Measurements from ENCODE around the gene PRR3. TPM values are rescaled to one million over a fixed set of nuclear protein-coding genes. Genes with fewer than 3 reads are reported as not detected.

PRR3 gene, protein sequence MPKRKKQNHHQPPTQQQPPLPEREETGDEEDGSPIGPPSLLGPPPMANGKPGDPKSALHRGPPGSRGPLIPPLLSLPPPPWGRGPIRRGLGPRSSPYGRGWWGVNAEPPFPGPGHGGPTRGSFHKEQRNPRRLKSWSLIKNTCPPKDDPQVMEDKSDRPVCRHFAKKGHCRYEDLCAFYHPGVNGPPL
- 1 to 10 TPM; 2.3 to 3.7 TPM for total RNA-seq

DNA sequence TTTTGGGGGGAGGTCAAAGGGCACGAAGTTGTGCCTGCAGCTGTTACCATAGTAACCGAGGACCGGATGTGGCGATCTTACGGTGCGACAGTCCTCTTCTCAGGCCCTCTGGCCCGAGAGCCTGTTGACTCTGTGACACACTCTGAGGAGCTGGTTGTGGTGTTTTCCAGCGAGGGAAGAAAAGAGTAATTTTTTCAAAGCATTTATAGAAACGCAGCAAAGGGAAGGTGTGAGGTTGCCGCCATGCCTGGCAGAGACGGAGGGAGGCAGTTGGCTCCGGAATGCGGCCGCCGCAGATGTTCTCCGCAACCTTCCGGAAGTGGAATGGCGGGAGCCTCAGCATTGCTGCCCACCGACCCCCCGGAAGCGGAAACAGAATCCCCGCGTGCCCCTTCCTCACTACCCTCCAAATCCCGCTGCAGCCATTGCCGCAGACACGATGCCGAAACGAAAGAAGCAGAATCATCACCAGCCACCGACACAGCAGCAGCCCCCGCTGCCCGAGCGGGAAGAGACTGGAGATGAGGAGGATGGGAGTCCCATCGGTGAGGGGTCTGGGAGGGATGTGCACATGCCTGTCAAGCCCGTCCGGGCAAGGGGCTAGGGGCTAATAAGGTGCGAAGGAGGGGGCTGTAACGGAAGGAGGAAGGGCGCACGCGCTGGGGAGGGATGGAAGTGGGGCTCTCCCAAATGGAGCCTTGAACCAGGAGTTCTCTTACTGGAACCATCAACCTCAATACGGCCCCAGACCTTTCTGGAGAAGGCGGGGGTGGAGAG lies at the start of gene PRR3:
TSS of gene PRR3 (plus strand) at position 390 of the 777 bp plus-strand sequence. CDS start at position 440, 50 bp downstream.
- no peaks in the 10 kb centered on the region for H3K27me3 ChIP-seq
- TF ChIP-seq, protein P1, sequence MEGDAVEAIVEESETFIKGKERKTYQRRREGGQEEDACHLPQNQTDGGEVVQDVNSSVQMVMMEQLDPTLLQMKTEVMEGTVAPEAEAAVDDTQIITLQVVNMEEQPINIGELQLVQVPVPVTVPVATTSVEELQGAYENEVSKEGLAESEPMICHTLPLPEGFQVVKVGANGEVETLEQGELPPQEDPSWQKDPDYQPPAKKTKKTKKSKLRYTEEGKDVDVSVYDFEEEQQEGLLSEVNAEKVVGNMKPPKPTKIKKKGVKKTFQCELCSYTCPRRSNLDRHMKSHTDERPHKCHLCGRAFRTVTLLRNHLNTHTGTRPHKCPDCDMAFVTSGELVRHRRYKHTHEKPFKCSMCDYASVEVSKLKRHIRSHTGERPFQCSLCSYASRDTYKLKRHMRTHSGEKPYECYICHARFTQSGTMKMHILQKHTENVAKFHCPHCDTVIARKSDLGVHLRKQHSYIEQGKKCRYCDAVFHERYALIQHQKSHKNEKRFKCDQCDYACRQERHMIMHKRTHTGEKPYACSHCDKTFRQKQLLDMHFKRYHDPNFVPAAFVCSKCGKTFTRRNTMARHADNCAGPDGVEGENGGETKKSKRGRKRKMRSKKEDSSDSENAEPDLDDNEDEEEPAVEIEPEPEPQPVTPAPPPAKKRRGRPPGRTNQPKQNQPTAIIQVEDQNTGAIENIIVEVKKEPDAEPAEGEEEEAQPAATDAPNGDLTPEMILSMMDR (IDR thresholded peaks at IDR 0.05), result no peak
- peak within 1 kb of the TSS; percentile 75 to 88 for H3K4me3 ChIP-seq
- peak; percentile 93 for DNase-seq (ENCODE audit: low spot score)
- H3K9me3 ChIP-seq, result no peaks in the 10 kb centered on the region
- peaks cover 26% of the 10 kb centered on the region for H3K36me3 ChIP-seq
- H3K4me1 ChIP-seq, result peaks cover 0 to 22% of the 10 kb centered on the region in 2 donors
- H3K27ac ChIP-seq, result peak within 1 kb of the TSS; percentile 99

DNA sequence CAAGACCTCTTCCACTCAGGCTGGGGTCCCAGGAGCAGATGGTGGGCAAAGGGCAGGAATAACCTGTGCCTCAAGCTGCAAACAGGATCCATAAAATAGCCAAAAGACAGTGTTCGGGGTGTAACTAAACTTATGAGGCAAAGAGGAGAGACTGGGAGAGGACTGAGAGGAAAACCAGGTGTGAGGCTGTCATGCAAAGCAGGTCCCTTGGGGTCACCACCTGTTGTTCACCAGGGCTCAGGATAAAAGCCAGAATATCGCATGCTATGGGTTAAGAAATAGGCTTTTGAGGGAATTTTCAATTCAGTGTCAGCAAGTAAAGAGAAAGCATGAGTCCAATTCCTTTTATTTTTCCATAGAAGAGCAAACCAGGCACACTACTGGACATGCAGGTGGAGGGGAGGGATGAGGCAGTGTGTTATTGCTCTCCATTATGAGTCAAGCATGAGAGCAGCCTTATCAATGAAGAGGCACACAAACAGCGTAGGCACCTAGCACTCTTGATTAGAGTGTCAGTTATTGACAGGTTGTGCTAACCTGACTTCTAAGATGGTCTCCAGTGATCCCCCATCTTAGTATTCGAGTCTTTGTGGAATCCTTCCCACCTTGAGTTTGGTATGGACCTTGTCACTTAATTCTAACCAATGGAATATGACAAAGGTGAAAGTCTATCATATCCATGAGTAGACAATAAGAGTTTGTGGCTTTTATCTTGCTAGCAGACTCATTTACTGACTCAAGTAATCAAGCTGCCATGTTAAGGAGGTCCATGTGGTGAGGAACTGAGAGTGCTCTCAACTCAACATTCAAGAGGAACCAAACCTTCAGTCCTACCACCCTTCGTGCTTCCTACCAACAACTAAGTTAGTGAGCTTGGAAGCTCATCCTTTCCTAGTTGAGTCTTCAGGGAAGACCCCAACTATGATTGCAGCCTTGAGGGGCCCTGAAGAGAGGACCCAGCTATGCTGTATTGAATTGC lies 49.0 kb upstream of the PRR3 start:
- H3K4me1 ChIP-seq, result no peaks in the 10 kb centered on the region
- H3K27me3 ChIP-seq, result no peaks in the 10 kb centered on the region
- no peak for DNase-seq (ENCODE audit: low spot score)
- no peaks in the 10 kb centered on the region for H3K36me3 ChIP-seq
- H3K4me3 ChIP-seq, result no peak overlapping the region
- no peaks in the 10 kb centered on the region for H3K9me3 ChIP-seq
- H3K27ac ChIP-seq, result no peak overlapping the region
- TF ChIP-seq, protein P1 (IDR thresholded peaks at IDR 0.05), result no peak

DNA sequence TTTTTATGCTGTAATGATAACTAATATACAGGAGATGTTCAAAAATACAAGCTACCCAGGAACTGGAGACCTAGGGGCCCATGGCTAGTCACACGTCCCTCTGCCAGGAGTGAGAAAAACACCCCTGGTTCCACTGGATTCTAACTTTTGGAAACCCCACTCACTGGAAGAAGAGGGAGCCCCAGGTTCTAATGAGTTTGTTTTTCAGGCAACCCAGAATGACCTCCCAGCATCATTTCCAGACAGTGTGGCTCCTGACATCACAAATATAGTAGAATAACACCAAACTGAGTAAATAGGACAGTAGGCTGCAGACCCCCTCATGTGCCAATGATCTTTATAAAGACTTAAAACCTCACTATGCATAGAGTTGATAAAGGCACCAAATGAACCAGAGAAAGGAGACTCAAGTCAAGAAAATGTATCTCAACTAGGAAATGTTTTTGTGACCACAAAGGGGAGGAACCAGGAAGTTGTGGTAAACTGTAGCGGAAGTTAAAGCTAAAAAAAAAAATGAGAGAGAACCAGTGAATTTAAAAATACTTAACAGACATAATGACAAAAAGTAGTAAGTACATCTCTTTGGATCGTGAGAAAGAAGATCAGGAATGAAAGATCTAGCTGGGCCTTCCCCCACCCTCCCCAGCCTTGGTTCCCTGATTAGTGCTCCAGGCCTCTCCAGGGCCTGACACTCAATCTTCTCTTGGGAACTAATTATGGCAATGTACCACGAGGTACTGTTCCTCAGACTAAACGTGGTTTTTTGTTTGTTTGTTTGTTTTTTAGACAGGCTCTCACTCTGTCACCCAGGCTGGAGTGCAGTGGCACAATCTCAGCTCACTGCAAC lies 48.0 kb upstream of the PRR3 start:
- H3K4me3 ChIP-seq, result no peak overlapping the region
- H3K27ac ChIP-seq, result peak overlapping the region; percentile 24 to 35
- no peaks in the 10 kb centered on the region for H3K9me3 ChIP-seq
- no peaks in the 10 kb centered on the region for H3K36me3 ChIP-seq
- no peak for DNase-seq (ENCODE audit: low spot score)
- TF ChIP-seq, protein P1 (IDR thresholded peaks at IDR 0.05), result no peak
- H3K4me1 ChIP-seq, result no peaks in the 10 kb centered on the region
- no peaks in the 10 kb centered on the region for H3K27me3 ChIP-seq

DNA sequence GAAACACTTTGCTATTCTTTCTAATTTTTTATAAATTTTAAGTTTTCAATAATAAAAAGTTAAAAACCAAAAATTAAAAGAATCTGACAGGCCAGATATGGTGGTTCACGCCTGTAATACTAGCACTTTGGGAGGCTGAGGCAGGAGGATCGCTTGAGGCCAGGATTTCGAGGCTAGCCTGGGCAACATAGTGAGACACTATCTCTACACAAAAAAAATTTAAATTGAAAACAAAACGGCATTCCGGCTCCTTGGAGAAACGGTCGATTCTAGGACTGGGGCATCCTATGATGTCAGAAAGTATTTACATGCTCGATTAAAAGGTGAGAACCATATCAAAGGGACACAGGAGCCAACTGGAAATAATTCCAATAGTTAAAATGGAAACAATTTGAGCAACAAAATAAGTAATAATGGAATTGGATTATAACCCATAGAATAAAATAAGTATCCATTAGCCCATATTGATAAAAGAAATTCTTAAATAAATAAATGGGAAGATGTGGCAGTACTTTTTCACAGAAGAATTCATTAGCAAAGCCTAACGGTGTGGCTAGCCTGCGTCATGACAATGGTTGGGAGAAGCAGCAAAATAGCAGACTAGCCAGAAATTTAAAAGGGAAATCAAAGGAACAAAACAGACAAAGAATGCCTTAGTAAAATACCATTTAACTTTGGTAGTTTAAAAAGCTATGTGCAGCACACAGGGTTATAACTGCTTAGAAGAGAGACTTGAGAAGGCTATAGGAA lies 46.5 kb upstream of the PRR3 start:
- no peaks in the 10 kb centered on the region for H3K27me3 ChIP-seq
- H3K4me3 ChIP-seq, result no peak overlapping the region
- H3K9me3 ChIP-seq, result no peaks in the 10 kb centered on the region
- DNase-seq (ENCODE audit: low spot score), result no peak
- H3K27ac ChIP-seq, result no peak overlapping the region
- H3K4me1 ChIP-seq, result no peaks in the 10 kb centered on the region
- no peaks in the 10 kb centered on the region for H3K36me3 ChIP-seq
- TF ChIP-seq, protein P1 (IDR thresholded peaks at IDR 0.05), result no peak
